ENCODE results near the gene LINC00305.

Gene LINC00305

DNA sequence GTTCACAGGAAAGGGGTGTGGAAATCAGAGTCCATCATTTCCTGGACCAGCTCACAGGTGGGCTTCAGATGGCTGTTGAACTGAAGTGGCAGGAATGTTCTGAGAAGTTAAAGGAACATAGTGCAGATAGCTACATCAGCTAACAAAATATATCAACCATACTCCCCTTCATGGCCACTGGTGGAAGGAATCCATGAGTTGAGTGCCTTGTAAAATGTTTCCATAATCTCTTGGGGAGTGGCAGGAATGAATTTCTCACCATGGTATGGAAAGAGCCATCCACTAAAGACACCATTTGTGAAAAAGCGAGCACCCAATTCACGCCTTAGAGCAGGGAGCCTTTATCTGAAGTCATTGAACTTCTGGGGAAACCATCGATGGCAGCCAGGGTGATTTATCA, at the start of gene LINC00305:
TSS of gene LINC00305 (minus strand) at position 101 of the 400 bp plus-strand sequence.
- no peak for DNase-seq (ENCODE audit: low spot score)

DNA sequence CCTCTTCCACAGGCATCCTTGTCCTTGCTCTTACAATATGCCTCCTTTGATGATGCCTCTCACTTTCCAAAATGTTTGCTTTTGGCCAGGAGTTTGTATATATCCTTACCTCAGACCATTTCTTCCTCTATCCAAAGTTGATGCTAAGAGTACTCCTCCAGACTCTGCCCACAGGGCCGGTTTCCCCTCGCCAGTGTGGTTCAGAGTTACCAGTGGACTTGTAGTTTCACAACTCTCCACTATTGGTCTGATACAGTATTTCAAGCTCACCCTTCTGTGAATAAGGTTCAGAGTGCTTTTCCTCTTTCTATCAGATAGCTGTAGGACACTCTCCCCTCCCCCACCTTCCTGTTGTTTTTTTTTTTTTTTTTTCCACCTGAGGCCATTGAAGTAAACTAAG, 42.2 kb upstream of the LINC00305 start:
- no peak for DNase-seq (ENCODE audit: low spot score)

DNA sequence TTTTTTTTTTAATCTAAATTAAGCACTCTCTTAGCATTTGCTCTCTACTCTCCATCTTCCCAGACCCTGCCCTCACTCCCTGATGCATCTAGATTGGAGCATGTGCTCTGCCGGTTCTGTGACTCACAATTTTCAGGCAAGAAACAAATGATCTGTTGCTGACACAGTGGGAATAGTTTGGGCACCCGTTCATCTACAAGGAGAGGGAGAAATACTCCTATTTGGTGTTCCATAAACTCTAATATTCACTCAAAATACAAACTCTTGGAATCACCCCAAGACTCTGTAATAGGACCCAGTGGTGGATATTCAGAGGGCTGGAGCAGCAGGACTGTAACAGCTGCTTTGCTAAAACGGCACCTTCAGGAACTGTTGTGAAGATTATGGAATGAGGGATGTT, 37.1 kb upstream of the LINC00305 start:
- DNase-seq (ENCODE audit: low spot score), result no peak

GRCh38 chr18:64183665-64184064, 34.8 kb upstream of the LINC00305 start:
- DNase-seq (ENCODE audit: low spot score), result no peak

DNA sequence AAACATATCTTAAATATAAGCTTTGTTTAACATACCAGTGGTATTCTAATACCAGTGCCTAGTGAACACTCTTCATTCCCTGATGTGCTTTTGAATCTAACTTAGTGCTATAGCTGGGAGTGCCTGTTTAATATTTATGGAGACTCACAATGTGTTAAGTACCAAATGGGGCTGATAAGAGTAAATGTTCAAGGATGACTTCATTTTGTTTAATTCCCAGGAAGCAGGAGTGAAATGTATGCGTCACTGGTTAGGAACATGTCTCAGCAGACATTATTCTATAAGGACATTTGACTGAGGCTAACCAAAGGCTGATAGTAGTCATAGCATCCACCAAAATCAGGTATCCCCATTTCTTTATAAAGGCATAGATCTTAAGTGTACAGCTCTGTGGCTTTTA, 31.7 kb upstream of the LINC00305 start:
- DNase-seq (ENCODE audit: low spot score), result no peak

- no peak for DNase-seq (ENCODE audit: low spot score)
Observed at GRCh38 chr18:64180171-64180570, 31.3 kb upstream of the LINC00305 start.

- DNase-seq (ENCODE audit: low spot score), result no peak
Observed at GRCh38 chr18:64179556-64180080, 30.7 kb upstream of the LINC00305 start.

GRCh38 chr18:64178860-64179259, 30.0 kb upstream of the LINC00305 start:
- no peak for DNase-seq (ENCODE audit: low spot score)

GRCh38 chr18:64175432-64175831, 26.5 kb upstream of the LINC00305 start:
- DNase-seq (ENCODE audit: low spot score), result no peak

DNA sequence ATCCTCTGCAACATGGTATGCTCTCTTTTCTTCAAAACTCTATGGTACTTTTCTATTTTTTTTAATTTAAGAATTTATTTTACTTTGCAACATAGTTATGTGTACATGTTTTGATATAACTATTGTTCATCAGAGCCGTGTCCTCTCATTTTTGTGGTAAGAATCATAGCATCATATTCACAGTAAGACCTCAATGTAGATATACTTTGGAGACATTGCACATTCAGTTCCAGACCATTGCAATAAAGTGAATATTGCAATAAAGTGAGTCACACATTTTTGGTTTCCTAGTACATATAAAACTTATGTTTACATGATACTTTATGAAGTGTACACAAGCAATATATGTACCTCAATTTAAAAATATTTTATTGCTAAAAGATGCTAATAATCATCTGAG, 22.7 kb upstream of the LINC00305 start:
- DNase-seq (ENCODE audit: low spot score), result no peak

DNA sequence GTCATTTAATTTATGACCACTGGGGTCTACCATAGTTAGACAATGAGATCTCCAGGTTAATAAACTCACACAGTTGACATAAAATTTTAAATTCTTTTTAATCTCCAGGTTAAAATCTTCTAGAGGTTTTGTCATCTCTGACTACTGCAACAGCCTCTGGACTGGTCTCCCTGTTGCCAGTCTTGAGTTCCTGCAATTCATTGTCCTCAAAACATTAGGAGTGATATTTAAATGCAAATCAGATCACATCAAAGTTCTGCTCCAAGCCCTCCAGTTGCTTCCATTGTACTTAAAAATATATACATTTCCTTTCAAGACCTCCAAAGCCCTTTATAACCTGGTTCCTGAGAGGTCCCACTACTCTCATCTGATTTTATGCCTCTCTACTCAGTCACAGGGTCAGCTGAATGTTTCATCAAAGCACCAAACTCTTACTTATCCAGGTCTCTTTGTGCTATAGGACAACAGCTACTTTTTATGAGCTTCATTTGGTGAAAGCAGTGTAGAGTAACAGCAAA, 18.6 kb upstream of the LINC00305 start:
- no peak for DNase-seq (ENCODE audit: low spot score)

GRCh38 chr18:64165906-64166305, 17.0 kb upstream of the LINC00305 start:
- DNase-seq (ENCODE audit: low spot score), result no peak

GRCh38 chr18:64164883-64165282, 16.0 kb upstream of the LINC00305 start:
- DNase-seq (ENCODE audit: low spot score), result no peak

DNA sequence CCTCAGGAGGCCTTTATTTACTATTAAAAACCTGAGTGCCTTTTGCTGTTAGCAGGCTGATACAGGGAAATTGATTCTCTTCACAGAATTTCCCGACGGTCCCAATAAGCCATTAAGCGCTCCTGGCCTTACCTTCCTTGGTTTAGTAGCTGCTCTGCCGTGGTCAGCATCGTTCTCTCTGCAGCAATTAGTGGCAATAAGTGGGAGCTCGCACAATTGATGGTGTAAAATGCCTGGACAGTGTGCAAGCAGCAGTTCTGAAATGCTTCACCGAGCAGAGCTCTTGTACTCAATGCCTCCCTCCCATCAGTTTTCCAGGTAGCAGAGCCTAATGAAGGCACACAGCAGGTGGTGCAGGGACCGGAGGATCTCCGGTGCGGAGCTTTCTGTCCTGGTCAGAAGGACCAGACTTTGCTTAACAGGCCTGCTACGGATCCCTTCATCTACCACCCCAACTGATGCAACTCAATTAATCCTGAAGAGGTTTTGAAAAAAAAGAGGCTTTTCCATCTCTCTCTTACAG, 1.1 kb upstream of the LINC00305 start:
- no peak for DNase-seq (ENCODE audit: low spot score)

DNA sequence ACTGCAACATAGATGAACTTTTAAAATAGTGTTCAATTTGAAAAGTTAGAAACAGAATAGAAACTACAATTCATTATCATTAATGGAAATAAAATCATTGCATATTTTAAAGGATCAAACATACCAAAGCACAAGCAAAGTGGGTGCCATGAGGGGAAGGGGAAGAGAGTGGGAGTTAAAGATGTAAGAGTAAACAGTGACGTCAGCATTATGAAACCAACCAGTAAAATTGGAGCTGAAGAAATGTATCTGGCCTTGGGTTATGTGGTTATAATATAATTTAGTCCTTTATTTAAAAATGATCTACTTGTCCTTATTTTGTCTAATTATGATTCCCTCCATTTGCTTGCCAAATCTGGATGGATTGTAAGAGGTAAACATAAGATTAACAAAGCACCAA, 6.0 kb downstream of the LINC00305 start:
- DNase-seq (ENCODE audit: low spot score), result no peak

- DNase-seq (ENCODE audit: low spot score), result no peak
Observed at GRCh38 chr18:64137914-64138313, 11.0 kb downstream of the LINC00305 start.

GRCh38 chr18:64134044-64134747, 14.7 kb downstream of the LINC00305 start:
- no peak for DNase-seq (ENCODE audit: low spot score)

DNA sequence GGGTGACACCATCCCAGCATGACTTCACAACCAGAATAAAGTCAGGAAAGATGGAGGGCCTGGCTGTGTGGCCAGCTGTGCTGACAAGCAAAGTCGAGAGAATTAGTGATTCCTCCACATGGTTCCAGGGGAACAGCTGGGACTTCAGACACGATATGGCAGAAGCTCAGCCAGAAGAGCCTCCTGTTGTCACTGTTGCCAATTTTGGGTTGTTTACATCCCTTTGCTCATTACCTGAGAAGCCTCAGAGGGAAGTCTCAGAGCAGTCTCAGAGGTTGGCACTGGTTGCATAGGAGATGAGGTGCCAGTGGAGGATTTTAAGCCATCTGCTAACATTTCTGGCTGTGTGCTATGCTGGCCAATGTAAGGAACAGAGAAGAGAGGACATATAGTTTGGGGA, 16.0 kb downstream of the LINC00305 start:
- no peak for DNase-seq (ENCODE audit: low spot score)

GRCh38 chr18:64131314-64131713, 17.6 kb downstream of the LINC00305 start:
- no peak for DNase-seq (ENCODE audit: low spot score)

DNA sequence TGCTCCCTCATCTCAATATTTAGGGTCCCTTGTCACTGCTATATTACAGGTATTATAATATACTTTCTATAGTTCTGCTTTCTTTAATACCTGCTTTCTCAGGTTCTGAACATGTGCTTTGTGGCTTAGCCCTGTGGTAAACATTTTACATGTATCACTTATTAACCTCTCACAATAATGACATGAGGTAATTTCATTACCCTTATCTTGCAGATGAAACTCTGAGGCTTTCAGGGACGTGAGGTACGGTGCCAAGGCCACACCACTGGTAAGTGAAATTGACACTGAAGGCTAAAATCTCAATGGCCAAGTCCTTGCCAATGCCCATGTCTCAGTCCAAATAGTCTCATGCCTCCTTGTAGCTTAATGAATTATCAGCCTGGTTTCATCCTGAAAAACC, 21.7 kb downstream of the LINC00305 start:
- DNase-seq (ENCODE audit: low spot score), result no peak

DNA sequence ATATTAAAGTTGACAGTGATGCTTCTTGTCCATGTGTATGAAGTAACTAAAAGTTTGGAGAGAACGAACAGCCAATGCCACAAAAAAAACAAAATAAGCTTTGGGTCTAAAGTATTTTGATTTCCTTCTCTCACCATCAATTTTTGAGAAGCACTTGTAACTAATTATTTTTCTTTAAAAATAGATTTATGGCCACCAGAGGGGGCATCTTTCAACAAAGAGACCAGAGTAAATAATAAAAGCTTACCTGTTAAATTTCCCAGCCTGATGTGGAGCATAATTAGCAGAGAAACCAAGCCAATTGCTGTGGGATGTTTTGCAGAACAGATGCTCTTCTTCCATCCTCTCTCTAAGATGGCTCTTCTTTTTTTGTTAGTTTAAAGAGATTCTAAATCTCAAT, 29.0 kb downstream of the LINC00305 start:
- DNase-seq (ENCODE audit: low spot score), result no peak

DNA sequence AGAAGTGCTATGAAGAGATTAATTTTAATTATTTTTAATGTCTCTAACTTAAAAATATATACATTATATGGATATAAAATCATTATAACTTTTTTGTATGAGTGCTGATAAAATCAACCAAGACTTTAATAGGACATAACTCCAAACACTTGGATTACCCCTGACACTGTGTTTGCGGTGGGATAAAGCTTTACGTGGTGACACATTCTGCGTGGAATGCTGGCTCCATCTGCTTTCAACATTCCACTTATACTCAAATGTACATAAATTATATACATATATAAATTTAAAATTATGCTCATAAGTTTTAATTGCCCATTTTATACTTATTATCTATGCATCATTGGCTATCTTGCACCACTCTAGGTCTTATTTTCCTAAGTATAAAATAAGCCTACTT, 30.5 kb downstream of the LINC00305 start:
- DNase-seq (ENCODE audit: low spot score), result no peak

DNA sequence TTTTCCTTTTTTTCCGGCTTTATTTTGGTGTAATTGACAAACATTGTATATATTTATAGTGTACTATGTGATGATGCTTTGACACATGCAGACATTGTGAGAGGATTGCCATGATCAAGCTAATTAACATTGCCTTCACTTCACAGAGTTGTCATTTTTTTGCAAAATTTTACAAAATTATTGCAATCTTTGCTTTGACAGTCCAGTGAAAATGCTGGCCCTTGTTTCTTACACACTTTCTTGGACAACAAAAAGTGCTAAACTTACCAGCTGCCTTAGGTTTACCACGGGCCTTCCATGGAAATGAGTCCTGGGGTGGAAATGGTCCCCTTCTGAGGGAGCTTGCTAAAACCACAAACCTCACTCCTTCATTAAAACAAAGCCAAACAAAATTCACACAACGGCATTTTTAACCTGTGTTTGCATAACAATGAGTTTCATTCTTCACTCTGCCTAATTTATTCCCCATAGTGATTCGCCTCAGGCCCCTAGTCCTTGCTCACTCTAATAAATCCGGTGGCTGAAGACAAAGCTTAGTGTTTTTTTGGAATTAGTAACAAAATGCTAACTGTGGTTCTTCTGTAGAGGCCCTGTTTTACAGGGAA, 32.2 kb downstream of the LINC00305 start:
- no peak for DNase-seq (ENCODE audit: low spot score)
